ENCODE data around the gene ZNF326. TPM values are rescaled to one million over a fixed set of nuclear protein-coding genes. Genes with fewer than 3 reads are reported as not detected.

ZNF326 gene
- total and polyA plus RNA-seq, 7 donors: 5.9 to 16.0 (median 10.0) TPM

DNA sequence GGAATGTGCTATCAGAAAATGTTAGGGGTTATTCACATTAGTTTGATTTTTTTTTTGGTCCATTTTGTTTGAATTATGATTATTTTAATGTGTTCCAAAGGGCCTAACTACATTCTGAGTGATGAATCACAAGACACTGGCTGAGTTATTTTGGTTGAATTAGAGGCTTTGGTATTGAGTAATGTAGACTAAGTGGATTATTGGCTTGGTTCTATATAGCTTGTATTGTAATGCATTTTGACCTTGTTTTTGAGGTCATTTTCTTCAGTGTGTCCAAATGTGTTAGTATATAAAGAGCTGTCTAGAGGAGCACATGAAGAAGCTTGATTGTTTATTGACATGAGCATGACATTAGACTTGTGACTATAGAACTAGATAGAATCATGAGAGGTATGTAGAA, 3.4 kb downstream of the ZNF326 start:
- ATAC-seq (no peak), DNase-seq (no peak)
- H3K4me1 ChIP-seq: peaks cover 31% of the 10 kb centered on the region
- no peak overlapping the region for H3K4me3 ChIP-seq
- no peak overlapping the region for H3K27ac ChIP-seq
- H3K9me3 ChIP-seq: no peaks in the 10 kb centered on the region
- intact Hi-C loops (cut with DNase I): no loop called here
- TF ChIP-seq, protein P1, sequence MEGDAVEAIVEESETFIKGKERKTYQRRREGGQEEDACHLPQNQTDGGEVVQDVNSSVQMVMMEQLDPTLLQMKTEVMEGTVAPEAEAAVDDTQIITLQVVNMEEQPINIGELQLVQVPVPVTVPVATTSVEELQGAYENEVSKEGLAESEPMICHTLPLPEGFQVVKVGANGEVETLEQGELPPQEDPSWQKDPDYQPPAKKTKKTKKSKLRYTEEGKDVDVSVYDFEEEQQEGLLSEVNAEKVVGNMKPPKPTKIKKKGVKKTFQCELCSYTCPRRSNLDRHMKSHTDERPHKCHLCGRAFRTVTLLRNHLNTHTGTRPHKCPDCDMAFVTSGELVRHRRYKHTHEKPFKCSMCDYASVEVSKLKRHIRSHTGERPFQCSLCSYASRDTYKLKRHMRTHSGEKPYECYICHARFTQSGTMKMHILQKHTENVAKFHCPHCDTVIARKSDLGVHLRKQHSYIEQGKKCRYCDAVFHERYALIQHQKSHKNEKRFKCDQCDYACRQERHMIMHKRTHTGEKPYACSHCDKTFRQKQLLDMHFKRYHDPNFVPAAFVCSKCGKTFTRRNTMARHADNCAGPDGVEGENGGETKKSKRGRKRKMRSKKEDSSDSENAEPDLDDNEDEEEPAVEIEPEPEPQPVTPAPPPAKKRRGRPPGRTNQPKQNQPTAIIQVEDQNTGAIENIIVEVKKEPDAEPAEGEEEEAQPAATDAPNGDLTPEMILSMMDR (IDR thresholded peaks at IDR 0.05): no peak
- peaks cover 0 to 21% of the 10 kb centered on the region in 2 donors for H3K36me3 ChIP-seq (ENCODE audit: insufficient read depth in 1 of 2, low read depth in 1 of 2)
- no peaks in the 10 kb centered on the region for H3K27me3 ChIP-seq (ENCODE audit: insufficient read depth in 3 of 3, low read length in 2 of 3)

DNA sequence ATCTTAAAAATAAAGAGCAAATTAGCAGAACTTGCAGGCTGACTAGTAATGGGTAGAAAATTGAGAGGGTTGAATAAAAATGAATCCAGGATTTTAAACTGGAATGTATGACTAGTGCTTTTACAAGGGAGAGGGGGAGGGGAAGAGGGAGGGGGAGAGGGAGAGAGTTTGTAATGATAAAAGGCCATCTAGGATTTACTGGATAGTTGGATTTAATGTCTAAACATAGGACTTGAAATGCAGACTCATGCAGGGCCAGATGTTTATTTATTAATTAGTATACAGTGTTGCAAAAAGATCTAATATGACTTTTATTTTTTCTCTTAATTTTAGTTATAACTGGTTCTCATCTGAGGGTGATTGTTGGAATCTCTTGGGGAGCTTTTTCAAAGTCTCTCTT, 4.3 kb downstream of the ZNF326 start:
- intact Hi-C loops (cut with DNase I): no loop called here
- Histone ChIP-seq H3K4me3 (no peak overlapping the region), H3K36me3 (ENCODE audit: insufficient read depth in 1 of 2, low read depth in 1 of 2) (peaks cover 0 to 21% of the 10 kb centered on the region in 2 donors), H3K9me3 (no peaks in the 10 kb centered on the region), H3K27me3 (ENCODE audit: insufficient read depth in 3 of 3, low read length in 2 of 3) (no peaks in the 10 kb centered on the region), H3K27ac (no peak overlapping the region), H3K4me1 (peaks cover 31% of the 10 kb centered on the region)
- TF ChIP-seq, protein P1 (IDR thresholded peaks at IDR 0.05): no peak
- DNase-seq: no peak
- no peak for ATAC-seq

DNA sequence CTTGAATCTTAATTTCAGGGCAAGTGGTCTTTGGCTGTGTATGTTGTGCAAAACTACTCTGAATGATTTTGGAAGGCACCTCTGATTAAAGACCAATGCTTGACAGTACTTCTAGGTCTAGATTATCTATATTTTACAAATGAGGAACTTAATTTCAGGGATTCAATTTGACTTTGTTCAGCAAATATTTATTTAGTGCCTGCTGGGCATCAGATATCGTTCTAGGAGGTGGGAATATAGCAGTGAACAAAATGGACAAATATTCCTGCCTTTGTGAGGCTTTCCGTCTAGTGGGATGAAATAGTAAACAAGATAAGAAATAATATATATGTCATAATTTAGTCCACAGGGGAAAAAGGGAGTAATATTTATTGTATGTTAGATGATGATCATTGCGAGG, 4.7 kb downstream of the ZNF326 start:
- H3K4me1 ChIP-seq: peaks cover 31% of the 10 kb centered on the region
- 77 to 94% (median 94%) methylated on average over 3 of the region's 3 CpGs for WGBS, 3 donors
- H3K27ac ChIP-seq: no peak overlapping the region

DNA sequence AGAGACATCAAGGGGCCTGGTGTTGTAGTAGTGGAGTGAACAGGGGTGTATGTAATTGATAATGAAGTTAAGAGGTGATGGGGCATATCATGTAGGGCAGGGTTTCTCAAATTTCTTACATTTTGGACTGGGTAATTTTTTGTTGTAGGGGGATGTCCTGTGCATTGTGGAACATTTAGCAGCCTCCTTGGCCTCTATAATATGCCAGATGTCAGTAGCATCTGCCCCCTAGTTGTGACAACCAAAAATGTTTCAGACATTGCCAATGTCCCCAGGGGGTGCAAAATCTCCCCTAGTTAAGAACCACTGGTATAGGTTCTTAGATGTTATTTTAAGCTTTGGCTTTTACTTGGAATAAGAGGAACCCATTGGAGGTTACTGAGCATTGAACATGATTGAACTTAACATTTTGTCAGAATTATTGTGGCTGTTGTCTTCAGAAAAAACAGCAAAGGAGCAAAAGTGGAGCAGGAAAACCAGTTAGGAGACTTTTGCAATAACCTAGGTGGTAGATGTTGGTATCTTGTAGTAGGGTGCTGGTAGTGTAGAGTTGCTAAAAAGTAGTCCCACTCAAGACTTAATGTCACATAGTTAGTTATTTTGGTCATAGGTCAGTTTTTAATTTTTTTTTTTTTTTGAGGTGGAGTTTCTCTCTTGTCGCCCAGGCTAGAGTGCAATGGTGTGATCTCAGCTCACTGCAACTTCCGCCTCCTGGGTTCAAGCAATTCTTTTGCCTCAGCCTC, 6.2 kb downstream of the ZNF326 start:
- 96 to 100% (median 97%) methylated on average over 2 of the region's 2 CpGs for WGBS, 3 donors
- no peaks in the 10 kb centered on the region for H3K9me3 ChIP-seq
- H3K36me3 ChIP-seq (ENCODE audit: insufficient read depth in 1 of 2, low read depth in 1 of 2): peaks cover 0 to 36% of the 10 kb centered on the region in 2 donors
- no peak overlapping the region for H3K27ac ChIP-seq
- intact Hi-C loops (cut with DNase I): no loop called here
- ATAC-seq: no peak
- no peaks in the 10 kb centered on the region for H3K27me3 ChIP-seq (ENCODE audit: insufficient read depth in 3 of 3, low read length in 2 of 3)
- H3K4me1 ChIP-seq: peaks cover 31% of the 10 kb centered on the region
- DNase-seq: no peak
- no peak overlapping the region for H3K4me3 ChIP-seq
- TF ChIP-seq, protein P1 (IDR thresholded peaks at IDR 0.05): no peak

More for the DNA sequence above, 4.7 kb downstream of the ZNF326 start:
- intact Hi-C loops (cut with DNase I): no loop called here
- DNase-seq: no peak
- ATAC-seq: no peak
- Histone ChIP-seq H3K36me3 (ENCODE audit: insufficient read depth in 1 of 2, low read depth in 1 of 2) (peaks cover 0 to 21% of the 10 kb centered on the region in 2 donors), H3K4me3 (no peak overlapping the region), H3K9me3 (no peaks in the 10 kb centered on the region), H3K27me3 (ENCODE audit: insufficient read depth in 3 of 3, low read length in 2 of 3) (no peaks in the 10 kb centered on the region)
- TF ChIP-seq, protein P1 (IDR thresholded peaks at IDR 0.05): no peak

DNA sequence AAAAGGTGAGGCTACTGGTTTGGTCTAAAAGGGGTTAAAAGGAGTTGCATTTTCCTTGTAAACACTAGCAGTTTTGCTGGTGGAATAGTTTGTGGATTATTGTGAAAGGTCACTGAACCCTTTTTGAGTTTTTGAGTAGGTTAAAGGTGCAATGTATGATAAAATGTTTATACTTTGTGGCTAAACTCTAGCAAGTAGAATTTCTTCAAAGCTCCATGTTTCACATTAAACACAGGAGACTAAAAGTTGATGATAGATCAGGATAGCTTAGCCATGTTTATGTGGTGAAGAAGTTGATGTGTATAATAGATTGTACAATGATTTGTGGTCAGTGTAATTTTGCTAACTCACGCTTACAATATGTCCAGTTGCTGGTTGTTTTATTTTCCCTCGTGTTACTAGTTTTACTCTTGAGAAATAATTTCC, 13.1 kb downstream of the ZNF326 start:
- ATAC-seq (no peak), DNase-seq (no peak)
- TF ChIP-seq, protein P1 (IDR thresholded peaks at IDR 0.05): no peak
- intact Hi-C loops (cut with DNase I): no loop called here
- Histone ChIP-seq H3K4me1 (no peaks in the 10 kb centered on the region), H3K9me3 (no peaks in the 10 kb centered on the region), H3K27me3 (ENCODE audit: insufficient read depth in 3 of 3, low read length in 2 of 3) (no peaks in the 10 kb centered on the region), H3K27ac (no peak overlapping the region), H3K4me3 (no peak overlapping the region), H3K36me3 (ENCODE audit: insufficient read depth in 1 of 2, low read depth in 1 of 2) (peaks cover 0 to 73% of the 10 kb centered on the region in 2 donors)
- WGBS, 3 donors: 92 to 97% (median 94%) methylated on average over 2 of the region's 2 CpGs

Measured in psoas muscle (tissue), 8 donors.